Nephron progenitor cell (in vitro differentiated cells): Measurements from ENCODE around the gene CYS1.

Source experiments
- DNase-seq: peaks from one replicate; pipeline ENCODE4 v3.0.0; 2021
- H3K27ac Mint-ChIP-seq: 2 replicates; pipeline ENCODE4 v1.8.0; 2021; ENCODE audit warnings: mild to moderate bottlenecking, moderate library complexity, mixed read lengths
- H3K27me3 Mint-ChIP-seq: 2 replicates; pipeline ENCODE4 v1.8.0; 2021; ENCODE audit warnings: mild to moderate bottlenecking, low read depth, mixed read lengths; ENCODE audit not compliant: poor library complexity
- H3K36me3 Mint-ChIP-seq: 2 replicates; pipeline ENCODE4 v1.8.0; 2021; ENCODE audit warnings: low read depth, mixed read lengths
- H3K4me1 Mint-ChIP-seq: 2 replicates; pipeline ENCODE4 v1.8.0; 2021; ENCODE audit warnings: mixed read lengths
- H3K4me3 Mint-ChIP-seq: 2 replicates; pipeline ENCODE4 v1.8.0; 2021; ENCODE audit warnings: mild to moderate bottlenecking, moderate library complexity, mixed read lengths
- H3K9me3 Mint-ChIP-seq: 2 replicates; pipeline ENCODE4 v1.8.0; 2021; ENCODE audit warnings: mild to moderate bottlenecking, moderate library complexity, mixed read lengths
- TF ChIP-seq, protein P1 (sequence below): fragments of 200-600 bp; sonication (generic); IDR thresholded peaks from 2 replicates; pipeline ENCODE4 v1.5.0; 2021; ENCODE audit warnings: antibody characterized with exemption

Gene CYS1

DNA sequence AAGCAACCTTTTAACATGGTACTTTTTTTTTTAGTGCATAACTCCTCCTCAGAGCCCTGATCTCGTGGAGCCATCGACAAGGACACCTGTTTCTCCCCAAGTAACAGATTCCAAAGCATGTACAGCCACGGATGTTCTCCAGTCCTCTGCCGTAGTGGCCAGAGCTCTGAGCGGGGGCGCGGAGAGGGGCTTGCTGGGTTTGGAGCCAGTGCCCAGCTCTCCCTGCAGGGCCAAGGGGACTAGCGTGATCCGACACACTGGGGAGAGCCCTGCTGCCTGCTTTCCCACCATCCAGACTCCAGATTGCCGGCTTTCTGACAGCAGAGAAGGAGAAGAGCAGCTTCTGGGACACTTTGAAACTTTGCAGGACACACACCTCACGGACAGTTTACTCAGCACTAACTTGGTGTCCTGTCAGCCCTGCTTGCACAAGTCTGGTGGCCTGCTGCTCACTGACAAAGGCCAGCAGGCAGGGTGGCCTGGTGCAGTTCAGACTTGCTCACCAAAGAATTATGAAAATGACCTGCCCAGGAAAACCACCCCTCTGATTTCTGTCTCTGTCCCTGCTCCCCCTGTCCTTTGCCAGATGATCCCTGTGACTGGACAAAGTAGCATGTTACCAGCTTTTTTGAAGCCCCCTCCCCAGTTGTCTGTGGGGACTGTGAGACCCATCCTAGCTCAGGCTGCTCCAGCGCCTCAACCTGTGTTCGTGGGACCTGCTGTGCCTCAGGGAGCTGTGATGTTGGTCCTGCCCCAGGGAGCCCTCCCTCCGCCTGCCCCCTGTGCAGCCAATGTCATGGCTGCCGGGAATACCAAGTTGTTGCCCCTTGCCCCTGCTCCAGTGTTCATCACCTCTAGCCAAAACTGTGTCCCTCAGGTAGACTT, 32.4 kb downstream of the CYS1 start:
- Mint-ChIP-seq H3K36me3 (peaks cover 41% of the 10 kb centered on the region), H3K9me3 (no peaks in the 10 kb centered on the region), H3K4me1 (peaks cover 20% of the 10 kb centered on the region), H3K4me3 (no peak overlapping the region), H3K27me3 (peaks cover 10% of the 10 kb centered on the region), H3K27ac (peak overlapping the region; percentile 59)
- TF ChIP-seq, protein P1, sequence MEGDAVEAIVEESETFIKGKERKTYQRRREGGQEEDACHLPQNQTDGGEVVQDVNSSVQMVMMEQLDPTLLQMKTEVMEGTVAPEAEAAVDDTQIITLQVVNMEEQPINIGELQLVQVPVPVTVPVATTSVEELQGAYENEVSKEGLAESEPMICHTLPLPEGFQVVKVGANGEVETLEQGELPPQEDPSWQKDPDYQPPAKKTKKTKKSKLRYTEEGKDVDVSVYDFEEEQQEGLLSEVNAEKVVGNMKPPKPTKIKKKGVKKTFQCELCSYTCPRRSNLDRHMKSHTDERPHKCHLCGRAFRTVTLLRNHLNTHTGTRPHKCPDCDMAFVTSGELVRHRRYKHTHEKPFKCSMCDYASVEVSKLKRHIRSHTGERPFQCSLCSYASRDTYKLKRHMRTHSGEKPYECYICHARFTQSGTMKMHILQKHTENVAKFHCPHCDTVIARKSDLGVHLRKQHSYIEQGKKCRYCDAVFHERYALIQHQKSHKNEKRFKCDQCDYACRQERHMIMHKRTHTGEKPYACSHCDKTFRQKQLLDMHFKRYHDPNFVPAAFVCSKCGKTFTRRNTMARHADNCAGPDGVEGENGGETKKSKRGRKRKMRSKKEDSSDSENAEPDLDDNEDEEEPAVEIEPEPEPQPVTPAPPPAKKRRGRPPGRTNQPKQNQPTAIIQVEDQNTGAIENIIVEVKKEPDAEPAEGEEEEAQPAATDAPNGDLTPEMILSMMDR = no peak
- no peak for DNase-seq

DNA sequence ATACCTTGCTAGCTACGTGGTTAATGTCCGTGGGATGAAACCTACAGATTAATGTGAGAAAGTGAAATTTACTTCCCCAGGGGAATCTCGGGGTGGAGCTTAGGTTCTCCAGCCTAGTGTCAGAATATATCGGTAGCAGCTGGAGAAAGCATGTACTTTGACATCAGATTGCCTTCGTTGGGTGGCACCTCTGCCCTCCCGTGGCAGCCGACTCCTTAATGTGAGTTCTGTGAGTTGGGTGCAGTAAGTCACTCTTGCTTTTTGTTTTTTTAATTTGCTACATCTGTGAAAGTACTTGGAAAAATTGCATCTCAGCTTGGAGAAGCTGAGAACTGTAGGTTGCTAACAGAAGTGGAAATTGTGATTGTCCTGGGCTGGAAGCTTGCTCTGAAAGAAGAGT, 33.3 kb downstream of the CYS1 start:
- TF ChIP-seq, protein P1 = no peak
- Mint-ChIP-seq H3K27ac (peak overlapping the region; percentile 62), H3K36me3 (peaks cover 32% of the 10 kb centered on the region), H3K9me3 (no peaks in the 10 kb centered on the region), H3K4me3 (no peak overlapping the region), H3K4me1 (peaks cover 27% of the 10 kb centered on the region), H3K27me3 (peaks cover 13% of the 10 kb centered on the region)
- no peak for DNase-seq

DNA sequence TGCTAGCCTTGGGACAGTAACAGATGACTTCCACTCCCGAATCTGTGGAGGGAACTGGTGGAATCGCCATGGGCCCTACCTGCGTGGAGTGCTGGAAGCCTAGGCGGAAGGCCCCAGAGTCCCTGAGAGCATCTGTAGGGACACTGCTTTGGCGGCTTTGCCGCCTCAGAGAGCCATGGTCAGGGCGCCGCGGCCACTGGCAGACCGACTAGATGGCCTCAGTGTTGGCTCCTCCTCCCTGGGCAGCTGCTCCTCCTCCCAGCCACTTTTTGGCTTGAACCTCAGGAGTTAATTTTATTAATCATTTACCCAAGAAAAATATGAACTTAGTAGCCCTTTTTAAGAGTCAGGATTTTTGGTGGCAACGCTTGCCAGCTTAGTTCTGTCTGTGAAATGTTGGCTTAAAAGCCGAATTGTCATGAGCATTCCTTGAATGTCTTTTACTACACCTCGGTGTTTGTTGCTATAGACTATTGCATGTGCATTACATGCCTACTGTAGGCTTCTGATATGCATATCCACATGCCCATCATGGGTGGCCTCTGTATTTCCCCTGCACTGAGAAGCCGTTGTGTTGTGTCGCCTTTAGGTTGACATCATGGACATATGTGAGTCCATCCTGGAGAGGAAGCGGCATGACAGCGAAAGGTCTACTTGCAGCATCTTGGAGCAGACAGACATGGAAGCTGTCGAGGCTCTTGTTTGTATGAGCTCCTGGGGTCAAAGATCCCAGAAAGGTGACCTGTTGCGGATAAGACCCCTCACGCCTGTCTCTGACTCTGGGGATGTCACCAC, 34.5 kb downstream of the CYS1 start:
- peaks cover 39% of the 10 kb centered on the region for H3K4me1 Mint-ChIP-seq
- peaks cover 17% of the 10 kb centered on the region for H3K27me3 Mint-ChIP-seq
- H3K4me3 Mint-ChIP-seq = peak overlapping the region; percentile 37
- H3K9me3 Mint-ChIP-seq = no peaks in the 10 kb centered on the region
- TF ChIP-seq, protein P1 = no peak
- no peak for DNase-seq
- H3K36me3 Mint-ChIP-seq = peaks cover 32% of the 10 kb centered on the region
- H3K27ac Mint-ChIP-seq = peak overlapping the region; percentile 26

DNA sequence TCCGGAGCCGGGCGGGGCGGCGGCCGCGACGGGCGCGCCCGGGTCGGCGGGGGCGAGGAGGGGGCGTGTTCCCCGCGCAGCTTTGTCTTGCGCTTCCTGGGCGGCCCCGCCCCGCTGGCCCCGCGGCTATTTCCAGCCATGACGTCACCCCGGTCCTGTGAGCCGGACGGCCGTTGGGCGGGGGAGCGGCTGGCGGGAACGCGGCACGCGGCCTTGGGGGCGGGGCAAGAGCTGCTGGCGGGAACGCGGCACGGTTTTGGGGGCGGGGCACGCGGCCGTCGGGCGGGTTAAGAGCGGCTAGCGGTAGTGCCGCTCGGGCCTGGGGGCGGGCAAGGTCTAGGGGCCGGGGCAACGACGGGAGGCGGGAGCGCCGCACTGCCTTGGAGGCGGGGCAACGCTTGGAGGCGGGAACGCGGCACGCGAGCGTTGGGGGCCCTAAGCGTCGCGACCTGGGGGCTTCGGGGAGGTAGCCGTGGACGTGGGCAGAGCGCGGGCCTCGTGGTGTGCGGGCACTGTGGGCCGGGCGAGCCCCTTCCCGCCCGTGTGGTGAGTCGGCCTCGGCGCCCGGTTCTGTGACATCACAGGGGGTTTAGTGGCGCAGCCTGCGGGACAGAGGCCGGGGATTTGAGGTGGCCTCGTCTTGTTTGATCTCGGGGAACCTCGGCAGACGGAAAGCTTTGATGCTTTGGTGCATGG, 36.2 kb downstream of the CYS1 start:
- TF ChIP-seq, protein P1 = no peak
- no peak overlapping the region for H3K27ac Mint-ChIP-seq
- peak; percentile 91 for DNase-seq
- H3K36me3 Mint-ChIP-seq = peaks cover 23% of the 10 kb centered on the region
- H3K9me3 Mint-ChIP-seq = no peaks in the 10 kb centered on the region
- peaks cover 25% of the 10 kb centered on the region for H3K27me3 Mint-ChIP-seq
- peak overlapping the region; percentile 68 for H3K4me3 Mint-ChIP-seq
- H3K4me1 Mint-ChIP-seq = peaks cover 52% of the 10 kb centered on the region

DNA sequence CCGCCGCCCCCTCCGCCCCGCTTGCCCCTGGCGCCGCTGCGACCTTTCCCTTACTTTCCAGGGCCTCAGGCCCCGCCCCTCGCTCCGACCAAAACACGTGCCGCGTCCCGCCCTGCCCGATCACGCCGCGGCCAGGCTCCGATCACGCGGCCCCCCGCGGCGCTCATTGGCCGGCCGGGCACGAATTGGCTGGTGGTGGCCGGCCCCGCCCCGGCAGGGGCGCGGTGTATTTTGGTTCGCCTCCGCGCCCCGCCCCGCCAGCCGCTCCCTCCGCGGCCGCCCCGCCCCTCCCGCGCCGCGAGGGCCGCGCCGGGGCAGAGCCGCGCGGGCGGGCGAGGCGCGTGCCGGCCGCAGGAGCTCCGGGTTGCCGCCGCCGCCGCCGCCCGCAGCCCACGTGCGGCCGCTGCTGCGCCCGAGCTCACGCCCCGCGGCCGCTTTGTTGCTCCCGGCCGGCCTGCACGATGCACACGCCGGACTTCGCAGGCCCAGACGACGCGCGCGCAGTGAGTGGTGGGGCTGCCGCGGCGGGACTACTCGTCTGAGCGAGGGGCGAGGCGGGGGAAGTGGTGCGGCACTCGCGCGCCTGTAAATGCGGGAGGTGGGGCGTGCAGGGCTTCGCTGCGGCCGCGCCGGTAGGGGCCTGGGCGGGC, 36.8 kb downstream of the CYS1 start, which contains the start of gene KLF11:
KLF11 (plus strand) TSS at position 295 of the 650 bp plus-strand sequence; CDS start at position 462, 167 bp downstream.
- peak within 1 kb of the TSS; percentile 99 for H3K27ac Mint-ChIP-seq
- no peaks in the 10 kb centered on the region for H3K9me3 Mint-ChIP-seq
- DNase-seq = peak; percentile 93
- H3K4me3 Mint-ChIP-seq = peak within 1 kb of the TSS; percentile 84
- TF ChIP-seq, protein P1 = no peak
- peaks cover 23% of the 10 kb centered on the region for H3K36me3 Mint-ChIP-seq
- H3K4me1 Mint-ChIP-seq = peaks cover 56% of the 10 kb centered on the region
- H3K27me3 Mint-ChIP-seq = peaks cover 25% of the 10 kb centered on the region
